Non-pigmented ciliary epithelial cell (primary cell): Measurements from ENCODE around the gene AMPH.
A peak's percentile ranks its signal among the peaks of the same experiment; 100 is the strongest.
"Not testable (repeated sequence)": the region's sequence is repeated elsewhere in the genome, so short reads cannot be mapped to it uniquely, and the experiment has no call there.

Experiments used
- DNase-seq: peaks from one replicate; pipeline ENCODE4 v3.0.0-alpha.2; 2010; ENCODE audit warnings: low read depth

AMPH gene

DNA sequence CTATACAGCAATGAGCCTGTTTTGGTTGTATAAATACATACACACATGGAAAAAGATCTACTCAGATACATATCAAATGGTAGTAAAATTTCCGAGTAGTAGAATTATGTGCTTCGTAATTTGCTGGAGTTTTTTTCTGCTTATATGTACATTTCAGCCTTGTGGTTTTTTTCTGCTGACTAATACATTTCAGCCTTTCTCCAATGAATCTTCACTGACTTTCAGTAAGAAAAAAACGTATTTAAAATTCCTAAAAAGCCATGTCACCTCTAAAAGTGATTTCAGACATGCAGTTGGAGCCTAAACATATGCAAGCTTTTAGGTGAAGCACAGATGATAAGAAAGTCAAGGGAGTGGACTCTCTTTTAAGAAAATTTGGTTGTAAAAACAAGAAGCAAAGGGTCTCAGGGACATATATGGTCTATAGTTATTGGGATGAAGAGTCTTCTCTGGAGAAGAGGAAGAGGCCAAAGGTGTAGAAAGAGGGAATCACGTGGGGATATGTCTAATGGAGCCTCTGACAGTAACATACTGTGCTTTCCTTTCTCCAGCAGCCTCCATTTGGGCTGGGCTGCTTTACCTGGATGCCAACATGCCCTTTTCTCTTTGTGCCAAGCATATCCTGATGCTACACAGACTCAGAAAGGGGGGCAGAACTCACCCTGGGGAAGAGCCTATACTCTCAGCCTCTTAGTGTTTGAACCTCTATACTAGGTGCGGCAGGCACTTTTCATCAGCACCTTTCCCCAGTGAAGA, 2.4 kb downstream of the AMPH start:
- peak; percentile 23 for DNase-seq

DNA sequence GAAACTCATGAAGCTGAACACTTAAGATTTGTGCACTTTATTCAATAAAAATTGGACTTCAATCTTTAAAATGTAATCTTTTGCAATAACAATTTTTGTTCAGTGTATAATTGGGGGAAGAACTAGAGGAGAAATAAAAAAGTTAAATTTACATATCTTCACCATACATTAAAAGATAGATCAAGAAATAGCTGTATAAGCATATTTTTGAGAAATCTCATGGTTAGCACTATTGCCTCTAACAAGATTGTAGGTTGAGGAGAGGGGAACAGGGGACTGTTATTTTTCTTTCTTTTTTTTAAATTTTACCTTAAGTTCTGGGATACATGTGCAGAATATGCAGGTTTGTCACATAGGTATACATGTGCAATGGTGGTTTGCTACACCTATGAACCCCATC, 5.3 kb downstream of the AMPH start:
- no peak for DNase-seq

DNA sequence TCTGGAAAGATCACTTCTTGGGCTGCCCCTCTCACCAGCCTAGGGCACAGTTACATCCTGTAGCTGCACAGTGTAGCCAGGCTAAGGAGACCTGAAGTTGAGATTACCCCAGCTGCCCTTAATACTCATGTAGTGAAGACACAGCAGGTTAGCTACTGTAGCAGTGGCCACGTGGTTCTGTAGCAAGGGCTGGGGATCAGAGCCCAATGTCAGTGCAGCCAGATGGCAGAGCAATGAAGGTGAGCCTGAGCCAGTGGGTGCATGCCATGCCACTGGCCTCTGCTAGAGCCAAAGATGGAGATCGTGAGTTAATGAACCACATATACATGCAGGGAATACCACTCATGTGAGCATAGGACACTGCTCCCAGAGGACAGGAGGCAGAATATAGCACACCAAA, 15.5 kb downstream of the AMPH start:
- DNase-seq, result no peak

DNA sequence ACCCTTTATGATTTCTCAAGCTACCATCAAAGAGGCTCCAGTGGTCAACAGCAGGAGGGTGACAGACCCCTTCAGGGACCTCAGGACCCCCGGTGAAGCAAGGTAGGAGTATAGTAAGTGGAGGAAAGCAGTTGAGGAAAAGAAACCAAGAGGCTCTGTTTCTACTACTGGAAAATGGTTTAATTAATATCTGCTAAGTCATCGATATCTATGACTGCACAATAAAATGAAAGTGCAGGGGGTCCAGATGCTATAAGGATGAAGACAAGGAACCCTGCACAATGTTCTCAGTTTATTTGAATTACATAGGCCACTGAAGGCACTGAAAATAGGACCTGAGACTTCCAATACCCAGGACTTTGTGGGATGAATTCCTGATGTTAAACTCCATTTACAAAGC, 23.7 kb downstream of the AMPH start:
- DNase-seq, result no peak

DNA sequence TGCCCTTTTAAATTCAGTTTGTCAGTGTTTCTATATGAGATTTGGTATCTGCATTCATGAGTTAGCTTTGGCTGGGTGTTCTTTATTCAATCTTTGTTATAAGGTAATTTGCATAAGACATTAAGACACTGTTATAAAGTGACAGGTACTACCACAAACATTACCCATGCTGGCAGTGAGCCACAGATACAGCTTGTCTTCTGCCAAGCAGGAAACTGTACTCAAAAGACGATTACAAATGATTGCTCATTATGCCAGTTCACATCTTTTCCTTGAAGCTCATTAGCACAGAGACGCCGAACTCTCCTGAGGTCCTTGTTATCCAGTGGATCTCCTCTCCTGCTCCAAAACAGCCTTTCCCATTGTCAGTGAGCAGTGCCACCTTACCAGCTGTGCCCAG, 30.4 kb downstream of the AMPH start:
- DNase-seq, result no peak

DNA sequence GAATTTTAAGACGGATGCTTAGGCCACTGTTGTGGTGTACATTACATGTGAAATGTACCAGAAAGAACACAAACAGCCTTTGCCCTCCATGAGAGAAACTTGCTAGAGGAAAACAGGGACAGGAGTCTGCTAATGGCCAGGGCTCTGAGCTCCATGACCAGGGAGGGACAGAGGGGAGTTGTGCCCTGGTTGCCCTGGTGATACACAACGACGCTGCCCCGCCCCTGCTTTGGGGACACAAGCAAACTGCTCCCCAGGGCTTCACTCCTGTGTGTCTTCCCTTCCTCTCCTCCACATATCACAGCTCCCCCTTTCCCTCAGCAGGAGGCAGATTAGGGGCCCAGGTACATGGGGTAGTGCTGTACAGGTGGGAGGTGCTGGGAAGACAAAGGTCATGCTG, 36.2 kb downstream of the AMPH start:
- no peak for DNase-seq

DNA sequence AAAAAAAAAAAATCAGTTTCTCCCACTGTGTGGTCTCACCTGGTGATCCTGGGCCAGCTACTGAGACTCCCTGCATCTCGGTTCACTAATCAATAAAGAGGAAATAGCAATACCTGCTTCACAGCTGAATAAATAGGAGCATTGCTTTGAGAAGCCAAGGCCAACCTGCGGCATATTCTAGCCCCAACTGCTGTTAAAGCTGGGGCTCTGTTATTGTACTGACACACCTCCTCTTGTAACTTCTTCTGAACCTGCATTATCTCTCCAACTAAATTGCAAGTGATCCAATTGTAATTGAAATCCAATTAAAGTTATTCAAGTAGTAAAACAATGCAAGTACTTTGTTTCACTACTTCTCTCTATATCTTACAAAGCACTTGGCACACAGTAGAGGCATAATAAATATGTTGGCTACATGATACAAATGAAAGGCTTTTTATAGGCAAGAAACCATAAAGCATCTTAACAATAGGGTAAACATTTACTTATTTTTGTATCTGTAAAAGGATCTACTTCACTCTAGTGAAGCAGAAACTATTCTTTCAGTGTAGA, 38.4 kb downstream of the AMPH start:
- DNase-seq, result no peak

DNA sequence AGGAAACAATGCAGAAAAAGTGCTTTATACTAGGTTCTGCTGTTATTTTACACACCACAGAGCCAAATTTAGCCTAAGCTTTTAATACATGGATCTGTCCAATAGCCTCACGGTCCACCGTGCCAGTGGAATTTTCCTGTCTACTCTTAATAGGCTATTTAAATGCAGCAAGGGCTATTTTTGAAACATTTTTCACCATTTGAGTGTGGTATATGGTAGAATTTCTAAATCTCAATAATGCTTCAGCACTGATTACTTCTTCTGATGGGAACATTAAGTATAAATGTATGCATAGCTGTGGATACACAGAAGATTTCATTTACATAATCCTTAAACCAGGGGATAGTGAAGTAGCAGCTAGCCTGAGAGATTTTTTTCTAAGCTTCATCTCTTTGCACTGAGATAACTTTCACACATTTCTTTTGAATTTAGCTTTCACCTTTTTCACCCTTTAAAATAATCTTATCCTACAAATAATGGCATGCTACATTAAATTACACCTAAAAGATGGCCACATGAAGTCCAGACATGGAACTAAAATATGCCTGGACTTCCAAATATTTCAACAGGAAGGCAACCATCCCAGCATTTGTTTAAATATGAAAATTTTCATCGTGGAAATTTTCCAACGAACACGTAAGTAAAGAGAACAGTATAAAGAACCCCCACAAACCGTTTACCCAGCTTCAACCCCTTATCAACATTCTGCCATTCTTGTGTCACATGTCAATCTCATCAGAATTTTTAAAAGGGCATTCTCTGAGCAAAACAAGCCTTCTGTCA, 45.4 kb downstream of the AMPH start:
- DNase-seq, result no peak

DNA sequence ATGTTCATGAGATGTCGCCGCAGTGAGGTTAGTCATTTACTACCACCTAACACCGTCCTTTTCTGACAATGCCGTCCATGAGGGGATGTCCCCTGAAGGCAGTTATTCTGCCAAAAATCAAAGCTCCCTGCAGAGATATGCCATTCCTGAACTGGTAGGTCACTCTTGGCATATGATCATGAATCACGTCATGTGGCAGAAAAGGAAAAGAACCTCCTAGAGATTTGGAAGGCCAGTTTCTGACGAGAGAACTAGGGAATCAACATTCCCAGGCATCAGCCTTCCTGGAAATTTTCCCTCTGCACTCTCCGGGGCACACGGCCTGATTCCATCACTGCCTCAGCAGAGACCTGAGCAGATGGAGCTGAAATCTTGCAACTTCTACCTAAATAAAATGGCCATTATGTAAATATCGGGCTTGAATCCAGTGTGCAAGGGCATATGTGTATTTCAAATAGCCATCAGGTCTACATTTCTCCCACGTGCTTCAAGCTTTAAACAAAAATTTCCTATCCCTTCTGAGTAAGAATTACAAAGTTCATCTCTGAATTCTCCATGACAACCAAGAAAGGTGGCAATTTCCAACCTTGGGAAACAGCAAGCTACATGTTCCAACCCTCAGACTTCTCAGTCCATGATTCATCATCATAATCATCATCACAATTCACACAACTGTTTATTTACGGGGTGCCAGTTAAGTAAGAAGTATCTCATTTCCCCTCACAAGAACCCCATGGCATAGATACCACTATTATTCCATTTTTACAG, 46.5 kb downstream of the AMPH start:
- peak; percentile 6 for DNase-seq

DNA sequence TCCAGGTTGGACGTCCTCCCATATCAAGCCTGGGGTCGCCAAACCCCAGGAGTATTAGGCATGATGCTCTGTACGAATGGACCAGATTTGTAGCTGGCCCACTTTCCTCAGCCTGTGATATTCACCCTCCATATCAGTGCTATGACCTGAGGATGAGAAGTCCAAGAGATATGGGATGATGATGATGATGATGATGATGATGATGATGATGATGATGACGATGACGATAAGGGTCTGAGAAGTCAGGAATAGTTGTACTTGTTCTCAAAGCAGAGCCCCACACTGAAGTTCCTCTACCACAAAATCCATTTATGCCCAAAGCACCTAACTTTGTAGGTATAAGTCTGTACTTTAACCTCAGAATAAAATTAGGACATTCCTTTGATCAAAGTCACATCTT, 50.7 kb downstream of the AMPH start:
- DNase-seq, result no peak

DNA sequence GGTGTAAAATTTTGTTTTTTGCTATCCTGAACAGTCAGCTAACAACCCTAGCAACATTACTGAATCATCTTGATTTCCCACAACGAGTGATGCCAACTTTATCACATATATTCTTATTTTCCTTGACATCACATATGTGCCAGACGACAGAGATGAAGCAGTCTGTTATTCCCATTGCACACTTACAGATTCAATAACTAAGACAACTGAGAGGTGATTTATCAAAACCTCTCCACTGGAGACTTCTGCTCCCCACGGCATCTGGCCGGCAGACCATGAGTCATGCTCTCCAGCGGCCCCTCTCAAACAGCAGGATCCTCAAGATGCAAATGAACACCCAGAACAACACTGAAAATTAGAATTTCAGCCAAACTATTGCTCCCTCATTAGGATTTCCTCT, 57.1 kb downstream of the AMPH start:
- no peak for DNase-seq

DNA sequence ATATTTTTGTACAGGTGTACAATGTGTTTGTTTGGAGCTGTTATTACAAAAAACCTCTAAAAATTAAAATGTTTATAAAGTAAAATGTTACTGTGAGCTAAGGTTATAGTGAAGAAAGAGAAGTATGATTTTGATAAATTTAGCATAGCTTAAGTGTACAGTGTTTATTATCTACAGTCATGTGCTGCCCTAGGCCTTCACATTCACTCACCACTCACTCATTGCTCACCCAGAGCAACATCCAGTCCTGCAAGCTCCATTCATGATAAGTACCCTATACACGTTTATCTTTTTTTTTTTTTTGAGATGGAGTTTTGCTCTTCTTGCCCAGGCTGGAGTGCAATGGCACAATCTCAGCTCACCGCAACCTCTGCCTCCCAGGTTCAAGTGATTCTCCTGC, 59.6 kb downstream of the AMPH start:
- not testable (repeated sequence) for DNase-seq

DNA sequence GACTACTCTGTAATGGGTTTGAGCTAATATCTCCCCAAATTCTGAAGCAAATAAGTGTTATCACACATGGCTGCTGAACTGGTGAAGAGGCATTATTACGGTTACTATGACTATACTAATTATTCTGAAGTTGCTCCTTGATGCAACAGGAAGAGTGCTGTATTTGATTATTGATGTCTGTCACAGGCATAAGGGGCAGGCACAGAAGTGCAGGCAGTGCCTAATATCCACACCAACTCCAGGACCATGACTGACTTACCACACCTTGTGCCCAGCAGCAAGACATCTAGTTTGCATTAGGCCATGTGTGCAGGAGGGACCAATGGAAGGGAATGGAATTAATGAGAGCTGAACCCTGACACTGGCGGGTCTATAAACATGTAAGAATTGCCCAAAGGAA, 62.7 kb downstream of the AMPH start:
- DNase-seq, result no peak

DNA sequence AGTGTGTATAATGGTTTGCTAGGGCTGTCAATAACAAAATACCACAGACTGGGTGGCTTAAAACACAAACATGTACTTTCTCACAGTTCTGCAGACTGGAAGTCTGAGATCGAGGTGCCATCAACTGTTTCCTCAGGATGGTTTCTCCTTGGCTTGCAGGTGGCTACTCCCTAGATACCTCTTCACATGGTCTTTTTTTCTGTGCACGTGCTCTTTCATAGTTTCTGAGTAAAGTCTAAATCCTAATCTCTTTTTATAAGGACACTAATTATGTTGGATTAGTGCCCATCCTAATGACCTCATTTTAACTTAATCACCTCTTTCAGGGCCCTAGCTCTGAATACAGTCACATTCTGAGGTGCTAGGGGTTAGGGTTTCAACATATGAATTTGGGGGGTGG, 65.9 kb downstream of the AMPH start:
- DNase-seq, result no peak

DNA sequence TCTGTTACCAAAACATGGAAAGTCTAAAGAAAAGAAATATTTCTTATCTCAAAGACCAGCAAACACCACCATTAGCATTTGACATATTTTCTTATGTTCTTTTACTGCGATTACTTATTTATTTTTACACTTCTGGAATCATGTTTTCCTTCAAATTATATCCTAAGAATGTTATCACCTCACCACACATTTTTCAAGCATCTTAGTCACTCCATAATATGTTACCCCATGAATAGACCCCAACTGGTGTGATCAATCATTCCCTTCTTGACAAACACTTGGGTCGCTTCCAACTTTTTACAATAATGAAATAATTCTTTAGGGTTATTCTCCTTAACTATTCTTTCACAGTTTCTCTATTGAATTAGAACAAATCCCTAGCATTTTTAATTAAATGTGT, 67.4 kb downstream of the AMPH start:
- DNase-seq, result no peak

DNA sequence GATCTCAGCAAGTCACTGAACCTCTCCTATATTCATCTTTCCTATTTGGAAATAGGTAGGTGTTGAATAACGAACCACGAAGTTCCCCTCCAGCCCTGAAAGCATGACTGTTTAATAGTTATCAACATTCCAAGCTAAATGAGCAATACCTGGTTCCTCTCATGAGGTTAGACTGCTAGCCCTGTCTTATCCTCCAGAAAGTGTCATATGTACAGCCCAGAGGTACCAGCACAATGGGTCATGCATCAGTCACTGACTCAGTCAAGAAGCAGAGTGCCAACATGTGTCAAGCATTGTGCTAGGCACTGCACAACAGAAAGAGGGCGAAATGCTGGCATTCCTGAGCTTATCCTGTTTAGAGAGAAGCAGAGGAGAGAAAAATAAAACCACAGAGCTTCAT, 70.0 kb downstream of the AMPH start:
- no peak for DNase-seq

DNA sequence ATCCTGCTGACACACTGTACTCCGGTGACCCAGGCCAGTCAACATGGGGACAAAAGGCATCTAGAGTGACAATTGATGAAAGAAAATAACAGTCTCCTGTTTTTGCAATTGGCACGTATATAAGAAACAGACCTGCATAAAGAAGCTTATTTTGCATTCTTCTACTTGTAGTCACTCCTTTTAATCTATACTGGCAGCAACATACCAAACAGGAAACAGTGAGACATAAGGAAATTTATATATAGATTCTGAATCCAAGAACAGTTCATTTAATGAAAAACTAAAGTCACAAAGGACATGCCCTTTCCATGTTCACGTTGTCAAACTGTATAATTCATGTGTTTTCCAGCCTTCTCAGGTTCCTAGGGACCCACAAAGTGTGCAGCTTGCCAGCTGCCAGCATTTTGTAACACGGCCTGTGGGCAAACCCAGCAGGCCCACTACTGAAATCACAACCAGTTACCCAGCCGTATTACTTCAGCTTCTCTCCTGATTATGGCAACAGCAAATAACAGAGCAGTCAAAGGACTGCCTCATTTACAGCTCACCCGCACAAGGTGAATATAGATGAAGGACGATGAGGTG, 72.3 kb downstream of the AMPH start:
- no peak for DNase-seq

DNA sequence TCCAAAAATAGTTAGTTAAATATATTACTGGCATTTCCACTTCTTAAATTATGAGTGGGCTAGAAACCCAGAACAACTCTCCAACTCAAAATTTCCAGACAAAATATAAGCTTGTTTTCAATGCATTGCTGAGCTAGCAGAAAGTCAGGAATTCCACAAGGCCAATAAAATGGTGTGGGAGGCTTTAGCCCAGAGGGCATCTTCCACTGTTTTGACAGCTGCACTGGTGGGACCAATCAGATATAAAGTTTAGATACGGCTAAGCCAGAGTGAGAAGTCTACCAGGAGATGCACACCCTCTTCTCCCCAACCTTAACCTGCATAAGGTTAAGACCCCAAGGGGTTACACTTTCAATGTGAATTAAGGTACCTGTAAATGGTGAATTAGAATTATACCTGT, 76.6 kb downstream of the AMPH start:
- no peak for DNase-seq

DNA sequence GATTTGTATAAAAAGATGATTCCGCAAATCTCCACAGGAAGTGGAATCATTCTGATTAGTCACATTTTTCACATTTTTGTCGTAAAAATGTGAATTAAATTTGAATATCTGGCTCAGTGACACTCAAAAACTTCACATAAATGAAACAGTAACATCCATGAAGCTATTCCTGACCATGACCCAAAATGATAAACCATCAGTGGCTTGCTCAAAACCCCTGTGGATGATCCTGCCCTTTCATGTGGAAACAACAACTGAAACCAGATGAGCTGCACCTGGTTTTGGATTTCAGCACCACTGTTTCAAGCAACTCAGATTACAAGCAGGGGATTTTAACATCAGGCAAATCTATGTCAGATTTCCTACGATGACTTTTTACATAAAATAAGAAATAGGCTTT, 80.3 kb downstream of the AMPH start:
- no peak for DNase-seq

DNA sequence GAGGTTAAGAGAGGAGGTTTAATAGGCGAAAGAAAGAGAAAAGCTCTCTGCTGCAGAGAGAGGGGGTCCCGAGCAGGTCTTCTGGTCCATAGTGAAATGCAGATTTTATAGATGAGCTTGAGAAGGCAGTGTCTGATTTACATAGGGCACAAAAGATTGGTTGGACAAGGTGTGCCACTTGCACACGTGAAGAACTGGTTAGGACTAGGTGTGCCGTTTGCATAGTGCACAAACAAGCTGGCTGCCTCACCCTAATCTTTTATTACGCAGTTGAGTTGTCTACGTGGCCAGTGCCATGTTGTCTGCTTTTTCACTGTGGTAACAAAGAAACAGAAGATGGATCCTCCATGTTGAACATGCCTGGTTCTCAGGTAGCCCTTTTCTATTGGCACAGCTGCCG, 82.6 kb downstream of the AMPH start:
- no peak for DNase-seq

DNA sequence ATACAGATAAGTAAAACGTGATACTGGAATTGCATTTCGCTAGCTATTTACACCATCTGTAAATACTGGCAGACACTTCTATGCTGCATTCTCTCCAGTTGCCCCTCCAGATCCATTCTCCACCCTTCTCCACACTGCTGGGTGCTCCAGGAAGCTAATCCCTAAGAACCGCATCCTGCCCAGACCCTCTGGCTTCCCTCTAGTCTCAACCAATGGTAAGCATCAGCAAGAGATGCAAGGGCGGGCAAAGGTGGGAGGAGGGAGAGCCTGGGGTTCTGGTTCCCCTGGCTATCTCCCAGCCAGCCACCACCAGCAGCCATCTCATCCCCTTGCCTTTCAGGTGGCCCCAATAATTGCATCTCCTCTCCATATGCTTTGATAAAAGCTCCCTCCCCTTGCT, 84.4 kb downstream of the AMPH start:
- DNase-seq, result no peak

DNA sequence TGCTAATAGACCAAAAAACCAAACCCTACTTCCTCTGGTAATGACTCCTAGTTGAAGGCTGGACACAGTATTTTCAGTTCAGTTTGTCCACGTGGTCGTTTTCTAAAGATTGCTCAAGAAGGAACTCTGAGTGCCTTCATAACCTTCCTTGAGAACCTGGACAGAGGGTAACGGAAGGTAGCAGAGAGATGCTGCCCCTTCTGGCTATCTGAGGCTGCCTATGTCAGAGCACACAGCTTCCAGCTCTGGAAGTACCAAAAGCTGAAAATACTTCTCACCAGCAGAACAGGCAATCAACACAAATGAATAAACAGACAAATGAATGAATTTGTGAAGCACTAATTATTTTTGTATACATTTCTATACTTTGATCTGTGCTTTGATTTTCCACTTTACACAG, 85.2 kb downstream of the AMPH start:
- DNase-seq, result no peak
